GM18511 (cell line): ENCODE measurements around the gene PEAR1.
"Not testable (repeated sequence)": the region's sequence is repeated elsewhere in the genome, so short reads cannot be mapped to it uniquely, and the experiment has no call there.

ENCODE experiments used
- ATAC-seq: cut with Tn5 transposase; IDR thresholded peaks from one replicate; pipeline ENCODE4 v1.9.1; 2021; ENCODE audit warnings: mild to moderate bottlenecking, moderate library complexity; ENCODE audit not compliant: unreplicated experiment

Gene PEAR1

DNA sequence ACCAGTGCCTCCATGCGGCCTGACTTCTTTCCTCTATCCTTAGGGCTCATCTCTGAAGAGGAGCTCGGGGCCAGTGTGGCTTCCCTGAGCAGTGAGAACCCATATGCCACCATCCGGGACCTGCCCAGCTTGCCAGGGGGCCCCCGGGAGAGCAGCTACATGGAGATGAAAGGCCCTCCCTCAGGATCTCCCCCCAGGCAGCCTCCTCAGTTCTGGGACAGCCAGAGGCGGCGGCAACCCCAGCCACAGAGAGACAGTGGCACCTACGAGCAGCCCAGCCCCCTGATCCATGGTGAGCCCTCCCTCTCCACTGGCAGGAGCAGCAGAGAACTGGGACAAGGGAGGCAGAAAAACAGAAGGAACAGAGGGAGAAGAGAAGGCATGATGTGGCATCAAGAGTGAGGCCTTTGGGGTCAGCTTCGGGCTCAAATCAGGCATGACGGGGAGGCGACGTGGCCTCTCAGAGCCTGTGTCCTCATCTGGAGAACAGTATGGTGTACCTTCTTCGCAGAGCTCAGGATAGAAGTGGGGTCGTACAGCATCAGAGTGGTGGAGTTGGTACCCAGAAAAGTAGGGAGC is 20.4 kb downstream of the PEAR1 start:
- no peak for ATAC-seq

DNA sequence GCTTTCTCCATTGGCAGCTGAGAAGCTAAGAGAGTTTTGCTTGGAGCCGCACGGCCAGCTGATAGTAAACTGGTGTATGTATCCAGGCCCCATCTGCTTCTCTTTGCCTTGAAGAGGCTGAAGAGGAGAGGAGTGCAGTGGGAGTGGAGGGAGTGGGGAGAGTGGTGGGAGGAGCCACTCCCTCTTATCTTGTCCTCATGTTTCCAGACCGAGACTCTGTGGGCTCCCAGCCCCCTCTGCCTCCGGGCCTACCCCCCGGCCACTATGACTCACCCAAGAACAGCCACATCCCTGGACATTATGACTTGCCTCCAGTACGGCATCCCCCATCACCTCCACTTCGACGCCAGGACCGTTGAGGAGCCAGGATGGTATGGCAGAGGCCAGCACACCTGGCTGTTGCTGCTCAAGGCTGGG is 20.9 kb downstream of the PEAR1 start:
- no peak for ATAC-seq

DNA sequence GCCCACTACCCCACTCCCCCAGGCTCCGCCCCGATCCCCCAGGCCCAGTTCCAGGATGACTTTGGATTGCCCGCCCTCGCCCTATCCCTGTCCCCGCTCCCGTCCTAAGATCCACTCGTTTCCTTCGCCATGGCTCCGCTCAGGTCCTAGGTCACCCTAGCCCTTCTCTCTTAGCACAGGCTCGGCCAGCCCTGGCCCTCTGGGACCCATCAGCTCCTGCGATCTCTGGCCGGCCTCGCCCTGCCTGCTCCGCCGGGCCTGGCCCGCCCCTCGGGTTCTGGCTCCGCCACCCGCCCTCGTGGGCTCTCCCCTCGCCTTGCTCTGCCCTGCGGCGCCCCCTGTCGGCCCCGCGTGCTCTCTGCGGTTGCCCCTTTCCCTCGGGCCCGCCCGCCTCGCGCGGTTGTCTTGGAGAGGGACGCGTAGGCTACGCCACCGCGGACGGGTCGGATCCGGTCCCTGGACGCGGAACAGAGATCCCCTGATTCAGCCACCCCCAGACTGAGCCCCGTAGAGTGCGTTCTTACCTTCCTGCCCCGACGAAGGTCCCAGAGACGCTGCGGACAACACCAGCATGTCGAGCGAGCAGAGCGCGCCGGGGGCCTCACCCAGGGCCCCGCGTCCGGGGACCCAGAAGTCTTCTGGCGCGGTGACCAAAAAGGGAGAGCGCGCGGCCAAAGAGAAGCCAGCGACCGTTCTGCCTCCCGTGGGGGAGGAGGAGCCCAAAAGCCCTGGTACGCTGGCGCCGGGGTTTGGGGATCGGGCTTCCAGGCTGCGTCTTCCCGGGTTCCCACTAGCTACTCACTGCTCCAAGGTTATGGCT is 26.9 kb downstream of the PEAR1 start, which contains the start of gene LRRC71:
LRRC71 (plus strand) TSS at position 400 of the 820 bp plus-strand sequence; CDS start at position 572, 172 bp downstream.
- ATAC-seq: no peak

DNA sequence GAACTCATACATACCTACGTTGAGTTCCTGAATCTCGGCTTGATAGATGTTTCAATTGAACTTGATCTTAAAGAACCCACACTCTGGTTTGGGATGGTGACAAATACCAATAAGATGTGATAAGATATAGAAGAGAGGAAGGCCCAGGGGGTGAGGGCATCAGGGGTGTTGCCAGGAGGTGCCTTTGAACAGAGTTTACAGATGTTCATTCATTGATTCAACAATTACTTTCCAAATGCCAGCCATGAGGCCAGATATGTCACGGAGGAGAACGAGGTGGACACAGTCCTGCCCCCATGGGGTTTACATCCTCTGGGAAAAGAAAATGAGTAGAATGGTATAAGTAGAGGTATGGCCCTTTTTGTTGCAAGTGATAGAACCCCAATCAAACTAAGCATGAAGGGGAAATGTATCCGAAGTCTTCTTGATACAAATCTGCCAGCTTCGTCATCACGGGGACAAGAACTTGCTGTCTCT is 27.6 kb downstream of the PEAR1 start:
- ATAC-seq: no peak

DNA sequence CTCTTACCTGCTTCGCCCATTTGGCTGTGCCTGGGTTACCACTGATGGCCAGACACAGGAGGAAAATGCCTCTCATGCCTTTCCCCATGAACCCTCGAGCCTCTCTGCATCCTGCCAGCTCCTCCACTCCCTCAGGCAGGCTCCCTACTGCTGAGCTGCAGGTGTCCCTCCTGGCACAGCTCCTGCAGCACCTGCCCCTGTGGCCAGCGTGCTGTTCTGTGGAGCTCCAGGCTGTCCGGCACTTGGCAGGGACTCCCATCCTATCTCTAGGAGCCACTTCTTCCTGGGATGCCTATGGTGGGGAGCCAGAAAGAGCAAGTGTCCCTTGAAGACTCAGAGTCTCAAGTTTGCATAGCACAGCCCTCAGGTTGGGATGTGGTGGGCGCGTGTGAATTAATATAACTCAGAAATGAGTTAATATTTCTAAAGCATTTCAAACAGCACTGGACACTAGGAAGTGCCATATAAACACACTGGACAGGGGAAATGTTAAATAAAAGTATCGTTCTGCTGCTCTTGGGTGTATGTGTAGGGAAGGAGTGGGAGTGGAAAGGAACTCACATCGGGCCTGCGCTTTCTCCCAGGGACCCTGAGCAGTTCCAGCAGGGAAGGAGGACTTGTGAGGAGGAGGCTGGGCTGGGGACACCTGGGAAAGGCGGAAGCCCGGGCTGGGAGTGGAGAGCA is 29.6 kb downstream of the PEAR1 start:
- ATAC-seq: no peak

DNA sequence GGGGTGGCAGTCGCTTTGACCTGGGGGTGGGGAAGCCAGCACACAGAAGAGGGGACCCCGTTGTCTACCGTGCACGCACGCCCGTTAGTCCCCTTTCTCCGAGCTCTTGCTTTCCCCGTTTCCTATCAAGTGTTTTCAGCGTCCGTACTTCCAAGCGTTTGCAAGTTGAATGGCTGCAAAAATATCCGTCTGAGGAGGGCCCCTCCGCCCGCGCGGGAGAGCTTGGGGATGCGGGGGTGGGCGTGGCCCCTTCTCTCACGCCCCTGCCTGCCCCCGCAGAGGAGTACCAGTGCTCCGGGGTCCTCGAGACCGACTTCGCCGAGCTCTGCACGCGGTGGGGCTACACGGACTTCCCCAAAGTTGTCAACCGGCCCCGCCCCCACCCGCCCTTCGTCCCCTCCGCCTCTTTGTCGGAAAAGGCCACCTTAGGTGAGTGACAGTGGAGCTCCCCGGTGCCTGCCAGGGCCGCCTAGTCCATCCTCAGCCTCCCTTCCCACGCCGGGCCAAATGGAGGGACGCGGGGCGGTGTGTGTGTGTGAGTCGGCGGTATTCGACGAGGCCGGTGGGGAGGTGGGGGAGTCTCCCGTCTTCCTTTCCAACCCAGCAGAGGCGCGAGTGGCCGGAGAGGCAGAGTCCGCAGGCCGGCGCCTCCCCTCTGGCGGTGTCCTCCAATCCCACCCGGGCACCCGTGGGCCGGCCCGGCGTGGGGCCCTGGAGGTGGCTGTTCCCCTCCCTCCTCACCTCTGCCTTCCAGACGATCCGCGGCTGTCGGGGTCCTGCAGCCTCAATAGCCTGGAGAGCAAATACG is 30.4 kb downstream of the PEAR1 start:
- ATAC-seq: no peak

DNA sequence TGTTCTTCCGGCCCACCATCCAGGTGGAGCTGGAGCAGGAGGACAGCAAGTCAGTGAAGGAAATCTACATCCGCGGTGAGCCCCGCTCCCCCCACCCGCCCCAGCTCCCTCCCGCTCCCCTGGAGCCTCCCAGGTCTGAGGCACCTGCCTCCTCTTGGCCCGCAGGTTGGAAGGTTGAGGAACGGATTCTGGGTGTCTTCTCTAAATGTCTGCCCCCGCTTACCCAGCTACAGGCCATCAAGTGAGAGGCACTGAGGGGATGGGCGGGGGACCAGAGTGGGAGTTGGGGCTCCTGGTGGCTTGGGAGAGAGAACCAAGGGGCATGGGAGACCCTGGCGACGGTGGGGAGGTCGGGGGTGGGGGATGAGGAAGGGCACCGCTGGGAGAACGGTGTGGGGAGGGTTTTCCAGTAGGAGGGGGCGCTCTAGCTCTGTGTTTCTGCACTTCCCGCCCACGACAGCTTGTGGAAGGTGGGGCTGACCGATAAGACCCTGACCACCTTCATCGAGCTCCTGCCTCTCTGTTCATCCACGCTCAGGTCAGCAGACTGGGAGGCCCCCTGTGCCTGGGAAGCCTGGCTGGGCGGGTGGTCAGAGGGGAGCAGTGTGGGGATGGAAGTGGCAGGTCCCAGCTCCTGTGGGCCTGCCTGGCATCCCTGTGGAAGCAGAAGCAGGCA is 31.1 kb downstream of the PEAR1 start:
- ATAC-seq: no peak

DNA sequence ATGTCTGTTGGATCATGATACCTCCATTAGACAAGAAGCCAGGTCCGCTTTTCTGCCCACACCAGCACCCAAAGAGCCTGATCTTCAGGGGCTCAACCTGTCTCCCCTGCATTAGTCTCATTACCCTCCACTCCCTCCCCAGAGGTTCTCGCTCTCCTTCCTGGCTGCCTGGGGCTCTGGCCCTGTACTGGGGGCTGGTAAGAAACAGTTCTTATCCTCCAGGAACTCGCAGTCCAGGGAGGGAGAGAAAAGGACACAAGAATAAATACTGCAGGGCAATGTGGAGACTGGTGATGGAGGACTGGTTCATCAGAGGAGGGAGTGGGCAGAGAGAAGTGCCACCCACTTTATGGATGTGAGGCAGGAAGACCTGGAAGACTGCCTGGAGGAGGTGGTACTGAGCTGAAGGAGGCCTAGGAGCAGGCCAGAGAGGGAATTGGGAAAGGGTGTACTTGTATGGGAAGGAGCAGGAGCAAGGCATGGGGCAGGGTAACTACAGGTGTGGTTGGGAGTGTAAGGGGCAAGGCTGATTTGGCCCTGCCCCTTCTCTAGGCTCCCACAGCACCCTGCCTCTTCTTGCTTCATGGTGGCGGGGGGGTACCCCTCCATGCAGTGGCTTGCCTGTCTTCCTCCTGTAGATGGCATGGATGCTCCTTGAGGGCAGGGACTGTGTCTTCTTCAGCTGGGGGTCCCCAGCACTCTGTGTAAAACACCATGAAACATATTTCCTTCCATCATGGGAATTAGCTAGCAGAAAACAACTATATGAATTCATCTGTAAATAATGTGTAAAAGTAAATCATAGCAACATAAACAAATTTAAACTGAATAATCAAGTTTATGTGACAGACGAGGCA is 31.9 kb downstream of the PEAR1 start:
- ATAC-seq: no peak

DNA sequence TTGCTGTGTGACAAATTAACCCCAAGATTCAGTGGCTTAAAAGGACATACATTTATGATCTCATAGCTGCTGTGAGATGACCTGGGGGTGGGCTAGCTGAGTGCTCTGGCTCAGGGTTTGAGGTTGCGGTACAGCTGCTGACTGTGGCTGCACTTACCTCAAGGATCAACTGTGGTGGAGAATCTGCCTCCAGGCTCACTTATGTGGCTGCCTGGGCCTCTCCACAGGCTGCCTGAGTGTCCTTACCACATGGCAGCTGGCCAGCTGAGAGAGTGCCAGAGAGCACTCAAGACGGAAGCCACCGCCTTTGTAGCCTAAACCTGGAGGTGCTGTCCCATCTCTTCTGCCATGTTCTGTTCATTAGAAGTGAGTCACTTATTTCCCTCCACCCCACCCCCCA is 32.7 kb downstream of the PEAR1 start:
- peak; percentile 55 for ATAC-seq

DNA sequence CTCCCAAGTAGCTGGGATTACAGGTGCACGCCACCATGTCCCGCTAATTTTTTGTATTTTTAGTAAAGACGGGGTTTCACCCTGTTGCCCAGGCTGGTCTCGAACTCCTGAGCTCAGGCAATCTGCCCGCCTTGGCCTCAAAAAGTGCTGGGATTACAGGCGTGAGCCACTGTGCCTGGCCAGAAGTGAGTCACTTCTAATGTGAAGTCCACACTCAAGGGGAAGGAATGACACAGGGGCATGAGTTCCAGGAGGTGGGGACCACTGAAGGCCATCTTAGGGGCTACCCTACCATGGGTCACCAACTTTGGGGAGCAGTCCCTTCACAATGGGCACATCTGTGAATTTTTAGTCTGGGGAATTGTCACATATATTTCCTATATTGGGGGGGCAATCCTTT is 33.2 kb downstream of the PEAR1 start:
- ATAC-seq: not testable (repeated sequence)

DNA sequence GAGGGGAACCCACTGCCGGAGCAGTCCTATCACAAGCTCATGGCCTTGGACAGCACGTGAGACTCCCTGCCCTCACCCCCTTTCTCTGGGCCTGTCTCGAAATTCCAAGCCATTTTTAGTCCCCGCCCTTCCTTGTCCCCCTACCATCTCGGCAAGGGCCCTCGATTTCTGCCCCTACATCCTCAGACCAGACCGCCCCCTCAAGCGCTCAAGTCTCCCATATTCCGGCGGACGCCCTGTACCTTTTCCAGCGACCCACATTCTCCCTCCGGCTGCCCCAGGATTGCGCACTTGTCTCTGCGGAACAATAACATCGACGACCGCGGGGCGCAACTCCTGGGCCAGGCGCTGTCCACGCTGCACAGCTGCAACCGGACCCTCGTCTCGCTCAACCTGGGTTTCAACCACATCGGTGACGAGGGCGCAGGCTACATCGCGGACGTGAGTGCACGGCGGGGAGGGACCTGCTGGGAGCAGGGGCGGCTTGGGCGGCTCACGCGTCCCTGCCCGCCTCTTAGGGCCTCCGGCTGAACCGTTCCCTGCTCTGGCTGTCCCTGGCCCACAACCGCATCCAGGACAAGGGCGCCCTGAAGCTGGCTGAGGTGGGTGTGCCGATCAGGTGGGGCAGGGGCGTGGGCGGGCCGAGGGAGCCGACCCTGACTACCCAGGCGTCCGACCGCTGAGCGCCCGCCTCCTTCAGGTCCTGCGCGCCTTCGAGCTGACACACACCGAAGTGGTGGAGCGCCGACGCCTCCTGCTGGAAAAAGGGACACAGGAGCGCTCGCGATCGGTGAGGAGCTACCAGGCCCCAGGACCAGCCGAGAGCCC is 33.9 kb downstream of the PEAR1 start:
- ATAC-seq: no peak

DNA sequence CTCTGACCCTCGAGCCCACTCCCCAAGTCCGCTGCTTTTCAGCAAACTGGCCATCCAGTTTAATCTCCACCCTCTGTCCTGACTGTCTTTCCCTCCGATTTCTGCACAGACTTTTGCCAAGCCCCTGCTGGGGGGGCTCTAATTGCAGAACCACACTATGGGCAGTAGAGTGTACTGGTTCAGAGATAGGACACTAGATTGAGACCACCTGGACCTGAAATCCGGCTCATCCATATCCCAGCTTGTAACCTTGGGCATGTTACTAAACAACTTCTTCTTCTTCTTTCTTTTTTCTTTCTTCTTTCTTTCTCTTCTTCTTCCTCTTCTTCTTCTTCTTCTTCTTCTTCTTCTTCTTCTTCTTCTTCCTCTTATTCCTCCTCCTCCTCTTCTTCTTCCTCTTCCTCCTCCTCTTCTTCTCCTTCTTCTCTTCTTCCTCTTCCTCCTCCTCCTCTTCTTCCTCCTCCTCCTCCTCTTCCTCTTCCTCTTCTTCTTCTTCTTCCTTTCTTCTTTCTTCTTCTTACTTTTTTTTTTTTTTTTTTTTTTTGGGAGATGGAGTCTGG is 34.6 kb downstream of the PEAR1 start:
- ATAC-seq: no peak

DNA sequence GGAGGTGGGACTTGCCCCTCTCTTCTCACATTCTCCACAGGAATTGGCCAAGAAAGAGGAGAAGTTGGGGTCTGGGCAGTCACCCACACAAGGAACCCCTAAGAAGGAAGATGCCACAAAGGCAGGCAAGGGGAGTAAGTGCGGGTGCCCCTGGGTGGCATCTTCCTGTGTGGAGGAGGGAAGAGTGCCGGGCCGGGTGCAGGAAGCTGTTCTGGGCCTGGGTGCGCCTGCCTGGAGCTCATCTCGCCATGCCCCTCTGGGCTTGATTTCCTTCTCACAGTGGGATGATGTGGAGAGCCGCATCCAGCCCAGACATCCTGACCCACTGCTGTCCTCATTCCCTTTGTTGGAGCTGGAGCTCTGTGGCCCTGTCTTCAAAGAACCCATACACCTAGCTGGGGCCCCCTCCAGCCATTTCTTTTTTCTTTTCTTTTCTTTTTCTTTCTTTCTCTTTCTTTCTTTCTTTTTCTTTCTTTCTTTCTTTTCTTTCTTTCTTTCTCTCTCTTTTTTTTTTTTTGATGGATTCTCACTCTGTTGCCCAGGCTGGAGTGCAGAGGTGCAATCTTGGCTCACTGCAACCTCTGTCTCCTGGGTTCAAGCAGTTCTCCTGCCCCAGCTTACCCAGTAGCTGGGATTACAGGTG is 36.2 kb downstream of the PEAR1 start:
- no peak for ATAC-seq

DNA sequence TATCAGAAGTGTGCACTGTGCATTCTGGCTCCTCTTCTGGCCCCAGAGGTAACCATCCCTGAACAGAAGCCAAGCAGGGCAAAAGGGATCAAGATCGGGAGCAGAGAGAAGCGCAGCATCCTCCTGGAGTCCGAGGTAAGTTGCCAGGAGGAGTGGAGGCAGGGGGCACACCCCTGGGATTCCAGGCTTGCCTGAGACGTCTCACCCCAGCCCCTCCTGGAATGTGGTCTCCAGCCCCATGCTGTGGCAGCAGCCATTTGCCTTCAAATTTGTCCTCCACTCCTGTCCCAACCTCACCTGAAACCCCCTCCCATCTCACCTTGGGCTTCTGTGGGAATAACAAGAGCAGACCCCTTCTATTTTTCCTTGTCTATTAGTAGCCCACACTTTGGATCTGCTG is 37.0 kb downstream of the PEAR1 start:
- ATAC-seq: no peak

DNA sequence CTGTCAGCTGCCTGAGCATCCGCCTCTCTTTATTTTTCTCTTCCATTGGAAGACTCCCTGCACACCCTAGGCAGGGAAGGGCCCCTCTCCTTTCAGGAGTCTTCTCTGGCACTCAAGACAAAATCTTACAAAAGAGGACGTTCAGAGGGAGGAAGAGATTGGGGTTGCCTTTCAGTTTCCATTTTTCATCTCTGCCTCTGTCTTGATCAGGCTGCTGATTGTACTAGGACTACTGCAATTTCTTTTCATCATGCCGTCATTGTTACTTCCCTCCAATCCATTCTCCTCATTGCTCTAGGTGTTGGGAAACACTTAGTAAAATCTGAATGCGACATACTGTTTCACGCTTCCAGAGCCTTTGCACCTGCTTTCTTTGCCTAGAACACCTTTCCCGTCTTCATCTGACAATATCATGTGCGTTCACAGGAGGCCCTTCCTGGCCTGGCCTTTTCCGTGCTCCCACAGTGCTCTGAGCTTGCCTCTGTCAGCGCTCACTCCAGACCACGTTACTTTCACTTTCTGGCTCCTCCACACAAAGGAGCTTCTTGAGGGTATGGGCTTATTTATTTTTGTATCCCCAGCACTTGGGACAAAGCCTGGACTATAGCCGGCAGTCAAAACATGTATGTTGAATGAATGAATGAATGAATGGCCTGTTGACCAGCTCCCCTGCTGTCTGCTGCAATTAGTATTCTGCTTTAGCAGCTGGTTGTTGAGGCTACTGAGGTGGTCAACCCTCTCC is 37.9 kb downstream of the PEAR1 start:
- no peak for ATAC-seq

DNA sequence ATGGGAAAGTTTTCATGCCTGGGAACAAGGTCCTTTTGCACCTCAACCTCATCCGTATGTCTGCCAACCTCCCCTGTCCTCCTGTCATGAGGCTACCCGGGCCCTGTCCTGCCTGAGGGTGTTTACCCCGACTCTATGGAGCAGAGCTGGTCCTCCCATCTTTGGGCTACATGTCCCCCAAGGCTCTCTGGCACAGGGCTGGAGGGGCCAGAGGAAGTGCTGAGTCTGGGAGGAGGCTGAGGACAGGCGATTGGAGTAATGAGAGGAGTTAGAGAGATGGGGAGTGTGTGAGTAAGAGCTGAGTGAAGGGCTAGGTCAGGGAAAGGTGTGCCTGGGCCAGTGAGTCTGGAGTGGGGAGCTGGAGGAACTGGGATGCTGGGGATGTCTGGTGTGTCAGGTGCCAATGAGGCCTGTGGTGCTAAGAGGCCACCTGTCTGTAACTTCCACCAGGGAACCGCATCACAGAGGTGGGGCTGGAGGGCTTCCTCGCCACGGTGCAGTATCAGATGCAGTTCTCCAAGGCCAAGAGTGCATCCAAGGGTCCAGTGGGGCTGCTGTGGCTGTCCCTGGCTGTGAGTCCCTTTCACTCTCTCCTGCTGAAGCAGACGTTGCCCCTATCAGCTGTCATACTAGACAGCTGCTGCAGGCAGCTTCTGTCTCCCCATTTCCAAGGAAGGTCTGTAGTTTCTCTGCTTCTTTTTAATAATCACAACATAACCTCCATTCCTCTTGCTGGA is 38.6 kb downstream of the PEAR1 start:
- no peak for ATAC-seq
